Keratinocyte (primary cell): ENCODE measurements around the gene CBX7. TPM values are rescaled to one million over a fixed set of nuclear protein-coding genes. Genes with fewer than 3 reads are reported as not detected.

Source experiments
- DNase-seq: peaks from one replicate; pipeline ENCODE4 v3.0.0-alpha.2; 2011; ENCODE audit warnings: low read depth, missing footprints, low spot score
- FAIRE-seq: peaks from 2 replicates; lab custom pipeline; 2011; peaks lifted over from hg19 to GRCh38; lab: Jason Lieb, UNC
- H2AFZ ChIP-seq: 2 replicates; pipeline ENCODE4 v1.6.0; 2012; ENCODE audit warnings: low read length, control low read depth, inconsistent platforms; ENCODE audit not compliant: control insufficient read depth
- H3K27ac ChIP-seq: 2 replicates; pipeline ENCODE4 v1.5.1; 2011; ENCODE audit warnings: low read length; ENCODE audit not compliant: control insufficient read depth, insufficient read depth
- H3K27me3 ChIP-seq: 3 replicates; pipeline ENCODE4 v1.6.0; 2011; ENCODE audit warnings: low read length; ENCODE audit not compliant: control insufficient read depth, insufficient read depth; ENCODE audit errors: extremely low read depth
- H3K36me3 ChIP-seq, 2 experiments: 2 replicates in 1 of 2; 3 replicates in 1 of 2; pipeline ENCODE4 v1.5.1; 2011; ENCODE audit warnings: low read length in 2 of 2, mild to moderate bottlenecking in 1 of 2; ENCODE audit not compliant: control insufficient read depth in 2 of 2, insufficient read depth in 2 of 2; ENCODE audit errors: extremely low read depth in 1 of 2
- H3K4me1 ChIP-seq: 3 replicates; pipeline ENCODE4 v1.5.1; 2011; ENCODE audit warnings: low read length; ENCODE audit not compliant: control insufficient read depth, insufficient read depth; ENCODE audit errors: extremely low read depth
- H3K4me2 ChIP-seq: 3 replicates; pipeline ENCODE4 v1.6.0; 2011; ENCODE audit warnings: low read depth, low read length; ENCODE audit not compliant: control insufficient read depth, insufficient read depth; ENCODE audit errors: extremely low read depth
- H3K4me3 ChIP-seq, 3 experiments: fragments of 200-600 bp in 1 of 3; sonication (generic) in 1 of 3; 2 replicates in 2 of 3; 3 replicates in 1 of 3; pipeline ENCODE4 v1.5.1; 2011 to 2016; ENCODE audit warnings: low read length in 3 of 3, mild to moderate bottlenecking in 3 of 3, control low read depth in 2 of 3, inconsistent platforms in 1 of 3, low read depth in 1 of 3, mixed read lengths in 1 of 3, mixed run types in 1 of 3, moderate library complexity in 1 of 3; ENCODE audit not compliant: control insufficient read depth in 2 of 3, insufficient read depth in 2 of 3; ENCODE audit errors: extremely low read depth in 1 of 3
- H3K79me2 ChIP-seq: 2 replicates; pipeline ENCODE4 v1.6.0; 2012; ENCODE audit warnings: low read length; ENCODE audit not compliant: control insufficient read depth, insufficient read depth
- H3K9ac ChIP-seq: 3 replicates; pipeline ENCODE4 v1.6.0; 2011; ENCODE audit warnings: low read length; ENCODE audit not compliant: control insufficient read depth, insufficient read depth; ENCODE audit errors: extremely low read depth
- H3K9me1 ChIP-seq: 3 replicates; pipeline ENCODE4 v1.6.0; 2011; ENCODE audit warnings: low read length; ENCODE audit not compliant: control insufficient read depth, insufficient read depth; ENCODE audit errors: extremely low read depth
- H3K9me3 ChIP-seq: 2 replicates; pipeline ENCODE4 v1.5.1; 2012; ENCODE audit warnings: low read depth, low read length; ENCODE audit not compliant: control insufficient read depth
- H4K20me1 ChIP-seq: 3 replicates; pipeline ENCODE4 v1.6.0; 2011; ENCODE audit warnings: low read length; ENCODE audit not compliant: control insufficient read depth, insufficient read depth; ENCODE audit errors: extremely low read depth
- EZH2 ChIP-seq: IDR thresholded peaks from one replicate; pipeline ENCODE4 v1.6.1; 2012; ENCODE audit warnings: inconsistent platforms, mild to moderate bottlenecking, low read length, moderate library complexity
- dilution Hi-C: fragments of 300-500 bp; cut with MboI; formaldehyde crosslinking; loops from one replicate; pipeline ENCODE4 v1.7.0; 2020; ENCODE audit warnings: low sequenced_read_pairs; ENCODE audit not compliant: extremely low pct_ligation_motif_present
- polyA plus RNA-seq, 5 experiments: library from polyadenylated mRNA; depleted of rRNA in 3 of 5; stranded (reverse) in 3 of 5; stranded (forward) in 1 of 5; unstranded in 1 of 5; fragments of >200 nt; gene quantifications; 1 replicate in 1 of 5; 2 replicates in 3 of 5; 3 replicates in 1 of 5; pipeline versions ENCODE4 v1.2.1 to v1.2.3, GENCODE V29; 2011 to 2012; ENCODE audit warnings: missing spikeins in 2 of 5, low read depth in 1 of 5, low replicate concordance in 1 of 5
- TF ChIP-seq, protein P1 (sequence below), 3 experiments: IDR thresholded peaks in 1 of 3; conservative IDR thresholded peaks in 1 of 3; optimal IDR thresholded peaks in 1 of 3; 2 replicates in 2 of 3; 3 replicates in 1 of 3; pipeline versions ENCODE3 to v1.5.1; 2011; ENCODE audit warnings: low read length in 3 of 3, mild to moderate bottlenecking in 3 of 3, moderate library complexity in 2 of 3, control low read depth in 1 of 3, inconsistent platforms in 1 of 3; ENCODE audit not compliant: insufficient read depth in 2 of 3; ENCODE audit errors: extremely low read depth in 1 of 3

Gene CBX7
- polyA plus RNA-seq, 1 donor (not counting 4 experiments of a cell fraction or from before 2014, with no cell fraction given) = 1.3 TPM

DNA sequence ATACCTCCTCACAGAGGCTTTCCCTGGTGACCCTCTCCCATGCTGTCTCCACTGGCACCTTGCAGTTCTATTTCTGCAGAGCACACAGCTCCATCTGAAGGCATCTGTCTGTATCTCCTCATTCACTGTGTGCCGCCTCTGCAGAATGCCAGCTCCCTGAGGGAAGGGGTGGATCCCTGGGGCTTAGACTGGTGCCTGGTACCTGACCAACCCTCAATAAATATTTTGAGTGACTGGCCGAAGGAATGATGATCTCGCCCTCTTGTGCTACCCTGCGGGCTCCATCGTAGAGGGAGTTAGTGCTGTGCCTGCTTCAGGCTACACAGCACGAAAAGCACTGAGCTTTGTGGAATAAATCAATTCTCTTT, 1.6 kb downstream of the CBX7 start:
- Histone ChIP-seq H2AFZ (no peak overlapping the region), H3K9me1 (no peaks in the 10 kb centered on the region), H3K4me3 (no peak overlapping the region), H3K79me2 (no peaks in the 10 kb centered on the region), H3K9ac (no peak overlapping the region), H3K36me3 (peaks cover 0 to 3% of the 10 kb centered on the region in 2 experiments), H4K20me1 (no peaks in the 10 kb centered on the region), H3K27me3 (peaks cover 24% of the 10 kb centered on the region), H3K27ac (no peak overlapping the region), H3K9me3 (no peaks in the 10 kb centered on the region), H3K4me1 (peaks cover 2% of the 10 kb centered on the region), H3K4me2 (no peak overlapping the region)
- dilution Hi-C loops = no loop called here
- FAIRE-seq (no peak), DNase-seq (no peak)
- TF ChIP-seq, protein P1, sequence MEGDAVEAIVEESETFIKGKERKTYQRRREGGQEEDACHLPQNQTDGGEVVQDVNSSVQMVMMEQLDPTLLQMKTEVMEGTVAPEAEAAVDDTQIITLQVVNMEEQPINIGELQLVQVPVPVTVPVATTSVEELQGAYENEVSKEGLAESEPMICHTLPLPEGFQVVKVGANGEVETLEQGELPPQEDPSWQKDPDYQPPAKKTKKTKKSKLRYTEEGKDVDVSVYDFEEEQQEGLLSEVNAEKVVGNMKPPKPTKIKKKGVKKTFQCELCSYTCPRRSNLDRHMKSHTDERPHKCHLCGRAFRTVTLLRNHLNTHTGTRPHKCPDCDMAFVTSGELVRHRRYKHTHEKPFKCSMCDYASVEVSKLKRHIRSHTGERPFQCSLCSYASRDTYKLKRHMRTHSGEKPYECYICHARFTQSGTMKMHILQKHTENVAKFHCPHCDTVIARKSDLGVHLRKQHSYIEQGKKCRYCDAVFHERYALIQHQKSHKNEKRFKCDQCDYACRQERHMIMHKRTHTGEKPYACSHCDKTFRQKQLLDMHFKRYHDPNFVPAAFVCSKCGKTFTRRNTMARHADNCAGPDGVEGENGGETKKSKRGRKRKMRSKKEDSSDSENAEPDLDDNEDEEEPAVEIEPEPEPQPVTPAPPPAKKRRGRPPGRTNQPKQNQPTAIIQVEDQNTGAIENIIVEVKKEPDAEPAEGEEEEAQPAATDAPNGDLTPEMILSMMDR (optimal IDR thresholded peaks at IDR 0.05 in 1 of 3, IDR thresholded peaks at IDR 0.05 in 1 of 3, conservative IDR thresholded peaks at IDR 0.05 in 1 of 3; ENCODE audit: extremely low read depth in 1 of 3, insufficient read depth in 2 of 3, low read length in 3 of 3) = no peak
- no peak for TF ChIP-seq EZH2

DNA sequence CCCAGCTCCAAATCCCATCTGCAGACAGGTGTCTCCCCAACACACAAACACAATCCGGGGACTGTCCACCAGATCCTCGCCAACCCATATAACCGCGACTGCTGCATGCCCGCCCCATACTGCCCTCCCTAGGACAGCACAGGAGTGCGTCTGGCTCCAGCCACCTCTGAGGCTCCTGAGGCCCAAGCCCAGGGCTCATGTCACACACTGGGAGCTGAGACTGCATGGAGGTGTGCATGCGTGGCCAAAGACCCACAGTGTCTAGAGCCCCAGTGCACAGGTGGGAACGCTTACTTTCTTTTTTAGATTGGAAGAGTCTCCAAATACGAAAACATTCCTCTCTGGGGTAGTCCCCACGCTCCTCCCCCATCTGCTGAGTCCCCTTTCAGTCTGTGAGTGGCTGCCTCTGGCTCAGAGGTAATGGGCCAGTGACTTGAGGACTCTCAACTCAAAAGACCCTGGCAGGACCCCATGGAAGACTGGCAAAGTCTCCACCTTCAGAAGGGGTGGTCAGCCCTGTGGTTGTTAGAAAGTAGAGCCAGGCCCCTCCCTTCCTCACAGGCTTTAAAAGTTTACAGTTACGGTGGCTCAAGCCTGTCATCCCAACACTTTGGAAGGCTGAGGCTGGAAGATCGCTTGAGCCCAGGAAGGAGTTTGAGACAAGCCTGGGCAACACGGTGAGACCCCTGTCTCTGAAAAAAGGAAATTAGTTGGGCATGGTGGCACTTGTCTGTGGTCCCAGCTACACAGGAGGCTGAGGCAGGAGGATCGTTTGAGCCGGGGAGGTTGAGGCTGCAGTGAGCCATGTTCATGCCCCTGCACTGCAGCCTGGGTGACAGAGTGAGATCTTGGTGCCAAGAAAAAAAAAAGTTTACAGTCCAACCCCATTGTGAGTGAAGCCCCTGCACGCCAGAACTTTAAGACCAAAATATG, 2.3 kb downstream of the CBX7 start:
- peaks cover 17% of the 10 kb centered on the region for H3K27me3 ChIP-seq
- H2AFZ ChIP-seq = no peak overlapping the region
- no peak overlapping the region for H3K4me2 ChIP-seq
- H3K79me2 ChIP-seq = no peaks in the 10 kb centered on the region
- H3K9me1 ChIP-seq = no peaks in the 10 kb centered on the region
- H3K4me1 ChIP-seq = peaks cover 2% of the 10 kb centered on the region
- peaks cover 0 to 3% of the 10 kb centered on the region in 2 experiments for H3K36me3 ChIP-seq
- no peaks in the 10 kb centered on the region for H3K9me3 ChIP-seq
- no peak overlapping the region for H3K27ac ChIP-seq
- FAIRE-seq (no peak), DNase-seq (no peak)
- TF ChIP-seq EZH2 = no peak
- TF ChIP-seq, protein P1 (optimal IDR thresholded peaks at IDR 0.05 in 1 of 3, IDR thresholded peaks at IDR 0.05 in 1 of 3, conservative IDR thresholded peaks at IDR 0.05 in 1 of 3; ENCODE audit: extremely low read depth in 1 of 3, insufficient read depth in 2 of 3, low read length in 3 of 3) = no peak
- H4K20me1 ChIP-seq = no peaks in the 10 kb centered on the region
- H3K4me3 ChIP-seq = no peak overlapping the region
- dilution Hi-C loops = no loop called here
- no peak overlapping the region for H3K9ac ChIP-seq
